GM10266 (cell line): ENCODE results near the gene NOL3.

Experiments used
- DNase-seq: peaks from one replicate; pipeline ENCODE4 v3.0.0; 2012; ENCODE audit errors: extremely low spot score
- CTCF ChIP-seq: IDR thresholded peaks from 2 replicates; pipeline ENCODE4 v1.5.1; 2012; ENCODE audit warnings: mild to moderate bottlenecking, low read depth; ENCODE audit not compliant: control insufficient read depth, insufficient read depth; ENCODE audit errors: missing control alignments

Gene NOL3

GRCh38 chr16:67210069-67210937, 40.0 kb downstream of the NOL3 start:
- DNase-seq = no peak
- no peak for TF ChIP-seq CTCF

GRCh38 chr16:67211674-67212073, 41.3 kb downstream of the NOL3 start:
- TF ChIP-seq CTCF = no peak
- no peak for DNase-seq

GRCh38 chr16:67212766-67213165, 42.4 kb downstream of the NOL3 start:
- TF ChIP-seq CTCF = no peak
- DNase-seq = no peak

- no peak for TF ChIP-seq CTCF
- DNase-seq = no peak
These were observed 43.1 kb downstream of the NOL3 start for GRCh38 chr16:67213197-67214019.

GRCh38 chr16:67215706-67216105, 45.4 kb downstream of the NOL3 start:
- no peak for DNase-seq
- no peak for TF ChIP-seq CTCF

GRCh38 chr16:67216612-67217490, 46.5 kb downstream of the NOL3 start:
- TF ChIP-seq CTCF = no peak
- DNase-seq = no peak

GRCh38 chr16:67223992-67224391, 53.7 kb downstream of the NOL3 start:
- DNase-seq = no peak
- TF ChIP-seq CTCF = no peak
